GM19351 (cell line): Measurements from ENCODE around the gene TAMALIN.
"Not testable (repeated sequence)": the region's sequence is repeated elsewhere in the genome, so short reads cannot be mapped to it uniquely, and the experiment has no call there.

Experiments
- ATAC-seq: cut with Tn5 transposase; IDR thresholded peaks from one replicate; pipeline ENCODE4 v1.9.1; 2021; ENCODE audit warnings: mild to moderate bottlenecking, moderate library complexity; ENCODE audit not compliant: unreplicated experiment

The TAMALIN gene

GRCh38 chr12:52006726-52007157, at the start of gene TAMALIN:
TSS of gene TAMALIN (plus strand) at chr12:52006946. CDS start at chr12:52007020, 74 bp downstream.
- ATAC-seq = no peak

- no peak for ATAC-seq
Observed at GRCh38 chr12:51958542-51958941, 48.2 kb upstream of the TAMALIN start.

- no peak for ATAC-seq
Observed at GRCh38 chr12:51959211-51959610, 47.5 kb upstream of the TAMALIN start.

- ATAC-seq = no peak
Observed at GRCh38 chr12:51959921-51960320, 46.8 kb upstream of the TAMALIN start.

GRCh38 chr12:51960488-51960887, 46.3 kb upstream of the TAMALIN start:
- no peak for ATAC-seq

GRCh38 chr12:51960890-51961289, 45.9 kb upstream of the TAMALIN start:
- ATAC-seq = no peak

GRCh38 chr12:51961834-51962233, 44.9 kb upstream of the TAMALIN start:
- no peak for ATAC-seq

- ATAC-seq = no peak
Observed at GRCh38 chr12:51962737-51963136, 44.0 kb upstream of the TAMALIN start.

- no peak for ATAC-seq
Observed at GRCh38 chr12:51963477-51963876, 43.3 kb upstream of the TAMALIN start.

- no peak for ATAC-seq
Observed at GRCh38 chr12:51969643-51970042, 37.1 kb upstream of the TAMALIN start.

GRCh38 chr12:51970904-51971646, 35.7 kb upstream of the TAMALIN start:
- peak; percentile 89 for ATAC-seq

- no peak for ATAC-seq
Observed at GRCh38 chr12:51971679-51972421, 34.9 kb upstream of the TAMALIN start.

GRCh38 chr12:51972422-51972812, 34.3 kb upstream of the TAMALIN start:
- no peak for ATAC-seq

- ATAC-seq = no peak
Observed at GRCh38 chr12:51972849-51973273, 33.9 kb upstream of the TAMALIN start.

GRCh38 chr12:51973560-51973959, 33.2 kb upstream of the TAMALIN start:
- ATAC-seq = no peak

GRCh38 chr12:51974646-51975045, 32.1 kb upstream of the TAMALIN start:
- no peak for ATAC-seq

GRCh38 chr12:51975196-51975595, 31.6 kb upstream of the TAMALIN start:
- ATAC-seq = no peak

- ATAC-seq = no peak
Observed at GRCh38 chr12:51976376-51977160, 30.2 kb upstream of the TAMALIN start.

- no peak for ATAC-seq
Observed at GRCh38 chr12:51977320-51977753, 29.4 kb upstream of the TAMALIN start.

- not testable (repeated sequence) for ATAC-seq
Observed at GRCh38 chr12:51979306-51979705, 27.4 kb upstream of the TAMALIN start.

GRCh38 chr12:51980051-51980808, 26.5 kb upstream of the TAMALIN start:
- peak; percentile 73 for ATAC-seq
